ENCODE data around the gene FAM217A.
A peak's percentile ranks its signal among the peaks of the same experiment; 100 is the strongest.

The FAM217A gene

DNA sequence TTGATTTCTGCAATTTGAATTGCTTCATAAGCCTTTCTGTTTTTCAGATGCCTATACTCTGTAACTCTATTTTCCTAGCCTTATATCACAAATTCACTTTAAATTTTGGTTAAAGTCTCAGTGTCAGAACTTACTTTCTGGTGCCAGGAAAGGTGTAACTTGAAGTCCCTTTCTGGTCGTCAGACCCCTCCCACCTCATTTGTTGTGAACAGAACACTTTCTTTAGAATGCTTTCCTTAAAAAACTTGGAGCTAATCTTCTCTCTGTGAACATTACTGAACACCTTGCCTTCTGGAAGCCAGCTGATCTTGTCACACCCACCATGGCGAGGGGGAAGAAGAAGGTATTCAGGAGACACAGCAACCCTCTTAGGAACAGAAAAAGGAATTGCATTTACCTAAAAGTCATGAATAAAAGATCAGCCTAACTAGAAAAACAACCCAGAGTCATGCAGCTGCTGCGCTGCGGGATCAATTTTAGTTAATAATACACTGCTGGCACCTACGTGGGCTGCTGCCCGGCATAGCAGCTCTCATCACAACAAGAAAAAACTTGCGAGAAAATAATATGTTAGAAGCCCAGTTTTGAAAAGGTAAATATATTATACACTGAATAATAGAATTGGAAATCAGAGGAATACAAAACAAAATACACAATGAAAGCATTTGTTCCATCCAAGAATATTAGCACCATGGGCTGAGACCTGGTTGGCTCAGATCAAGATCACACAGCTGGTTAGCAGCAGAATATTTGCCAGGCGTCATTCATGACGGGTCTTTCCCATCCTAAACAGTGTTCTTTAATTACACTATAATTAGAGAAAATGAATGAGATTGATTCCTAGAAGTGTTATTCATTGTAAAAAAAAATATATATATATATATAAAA is 5.8 kb upstream of the FAM217A start:
- no peak for DNase-seq

DNA sequence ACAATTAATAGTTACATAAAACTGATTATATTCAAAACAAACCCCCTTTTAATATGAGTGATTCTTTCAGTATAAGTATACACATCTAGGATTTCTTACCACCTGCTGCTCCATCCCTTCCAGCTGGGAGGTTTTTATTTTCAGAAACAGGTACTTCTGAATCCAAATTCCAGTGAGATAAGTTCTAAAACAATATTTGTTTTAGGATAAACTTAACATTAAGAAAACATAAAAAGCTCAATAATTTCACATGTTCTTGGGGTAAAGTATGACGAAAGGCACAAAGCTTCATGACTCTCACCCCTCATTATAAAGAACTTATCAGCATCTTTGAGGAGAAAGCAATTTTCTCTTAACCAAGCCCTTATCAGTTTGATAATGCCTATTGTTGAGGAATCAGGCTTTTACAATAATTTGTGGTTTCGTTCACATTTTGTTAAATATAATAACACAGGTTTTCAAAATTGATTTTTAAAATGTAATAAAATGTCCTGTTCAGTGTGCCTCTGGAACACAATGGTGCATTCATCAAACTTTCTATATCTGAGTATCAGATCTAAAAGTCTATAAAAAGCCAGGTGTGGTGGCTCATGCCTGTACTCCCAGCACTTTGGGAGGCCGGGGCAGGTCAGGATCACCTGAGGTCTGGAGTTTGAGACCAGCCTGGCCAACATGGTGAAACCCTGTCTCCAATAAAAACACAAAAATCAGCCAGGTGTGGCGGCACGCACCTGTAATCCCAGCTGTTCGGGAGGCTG is 4.3 kb downstream of the FAM217A start:
- no peak for DNase-seq

DNA sequence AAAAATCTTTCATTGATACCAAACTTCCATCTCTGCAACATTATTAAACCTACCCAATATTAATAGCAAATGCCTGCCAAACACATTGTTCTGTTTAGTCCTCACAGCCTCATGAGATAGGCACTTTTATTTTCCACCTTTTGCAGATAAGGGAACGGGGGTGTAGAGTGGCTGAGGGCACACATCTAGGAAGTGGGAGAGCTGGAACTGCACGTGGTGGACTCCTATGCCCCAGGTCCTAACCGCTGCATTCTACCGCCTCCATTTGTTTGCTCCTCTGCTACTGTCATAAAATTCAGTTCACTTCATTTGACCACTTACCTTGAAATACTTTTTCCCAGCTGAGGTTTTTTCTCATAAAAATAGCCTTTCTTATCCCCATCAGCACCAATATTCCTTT is 7.6 kb downstream of the FAM217A start:
- DNase-seq = no peak

DNA sequence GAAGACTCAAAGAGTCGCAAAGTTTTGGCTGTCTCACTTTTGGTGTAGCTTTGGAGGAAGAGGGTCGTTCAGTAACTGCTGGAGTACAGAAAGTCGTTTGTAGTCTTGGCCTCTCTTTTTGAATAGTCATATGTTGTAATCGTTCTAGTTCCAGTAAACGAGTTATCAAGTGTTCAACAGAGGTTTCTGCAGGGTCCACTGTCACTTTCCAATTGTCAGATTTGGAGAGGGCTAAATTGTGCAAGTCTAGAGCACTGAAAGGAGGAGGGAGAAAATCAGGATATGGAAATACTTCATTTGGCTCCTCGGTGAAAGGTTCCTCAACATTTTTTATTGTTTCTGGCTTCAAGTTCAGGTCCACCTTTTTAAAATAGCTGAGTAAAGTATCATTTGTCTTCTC is 9.7 kb downstream of the FAM217A start:
- no peak for DNase-seq

DNA sequence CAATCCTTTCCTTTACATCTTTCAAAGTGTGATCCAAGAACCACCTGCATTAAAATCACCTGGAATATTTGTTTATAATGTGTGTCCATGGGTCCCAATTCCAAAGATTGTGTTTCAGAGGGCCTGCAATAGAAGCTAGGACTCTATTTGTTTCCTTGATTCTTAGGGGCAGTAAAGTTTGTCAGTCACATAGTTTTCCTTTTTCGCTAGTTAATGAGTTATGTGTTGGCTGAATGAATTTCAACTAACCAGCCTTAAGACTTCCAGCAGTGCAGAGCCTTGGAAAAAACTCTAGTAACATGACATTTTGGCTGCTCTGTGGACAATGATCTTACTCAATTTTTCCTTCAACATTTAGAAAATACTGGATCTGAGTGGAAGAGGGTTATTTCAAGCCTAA is 11.3 kb downstream of the FAM217A start:
- no peak for DNase-seq

DNA sequence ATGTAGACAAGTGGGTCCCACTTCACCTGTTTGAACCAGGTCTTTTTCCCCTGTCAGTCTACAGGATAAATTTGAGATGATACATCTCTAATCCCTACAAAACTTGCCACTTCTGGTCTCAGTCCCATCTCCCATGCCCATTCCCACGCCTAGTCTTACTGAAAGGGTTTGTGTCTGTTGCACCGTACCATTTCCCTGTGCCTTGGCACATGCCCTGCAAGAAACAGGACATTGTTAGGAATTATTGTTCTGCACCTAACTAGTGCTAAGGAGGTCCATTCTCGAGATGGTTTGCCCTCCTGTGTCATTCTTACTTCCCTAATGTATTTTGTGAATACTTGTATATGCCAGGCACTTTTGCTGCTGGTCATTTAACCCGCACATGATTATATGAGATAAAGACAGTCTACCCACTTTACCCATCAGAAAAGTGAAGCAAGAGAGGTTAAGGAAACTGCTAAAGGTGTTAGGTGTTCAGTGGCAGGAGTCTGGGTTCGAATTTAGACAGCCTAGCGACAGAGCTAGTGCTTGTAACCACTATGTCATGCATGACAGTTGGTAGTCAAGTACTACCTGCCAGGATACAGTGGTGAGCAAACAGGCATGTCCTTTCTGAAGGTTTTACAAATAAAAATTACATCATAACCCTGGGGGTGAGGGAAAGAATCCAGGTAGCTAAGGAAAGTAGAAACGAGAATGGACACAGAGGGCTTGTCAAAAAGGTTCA is 12.7 kb downstream of the FAM217A start:
- DNase-seq = no peak

DNA sequence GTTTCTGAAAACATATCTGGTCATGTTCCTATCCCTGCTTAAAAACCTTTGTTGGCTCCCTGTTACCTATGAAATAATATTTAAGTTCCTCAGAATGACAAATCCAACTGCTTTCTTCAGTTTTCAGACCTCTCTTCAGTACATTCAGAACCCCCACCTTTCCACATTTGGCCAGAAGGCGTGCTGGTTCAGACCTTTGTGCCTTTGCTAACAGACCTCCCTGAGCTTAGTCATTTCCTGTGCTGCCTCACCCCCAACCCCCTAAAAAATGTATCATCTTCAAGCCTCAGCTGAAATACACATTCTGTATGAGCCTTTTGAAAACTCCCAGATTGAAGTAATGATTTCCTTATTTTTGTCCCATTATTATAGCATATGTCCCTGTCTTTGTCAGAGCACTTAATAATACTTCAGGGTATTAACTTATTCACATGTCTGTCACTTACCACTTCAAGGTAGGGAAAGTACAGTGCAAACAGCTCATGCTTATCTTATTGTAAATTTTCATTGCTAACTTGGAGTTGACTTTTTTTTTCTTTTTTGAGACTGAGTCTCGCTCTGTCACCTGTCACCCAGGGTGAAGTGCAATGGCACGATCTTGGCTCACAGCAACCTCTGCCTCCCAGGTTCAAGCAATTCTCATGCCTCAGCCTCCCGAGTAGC is 19.7 kb downstream of the FAM217A start:
- DNase-seq = peak; percentile 33

DNA sequence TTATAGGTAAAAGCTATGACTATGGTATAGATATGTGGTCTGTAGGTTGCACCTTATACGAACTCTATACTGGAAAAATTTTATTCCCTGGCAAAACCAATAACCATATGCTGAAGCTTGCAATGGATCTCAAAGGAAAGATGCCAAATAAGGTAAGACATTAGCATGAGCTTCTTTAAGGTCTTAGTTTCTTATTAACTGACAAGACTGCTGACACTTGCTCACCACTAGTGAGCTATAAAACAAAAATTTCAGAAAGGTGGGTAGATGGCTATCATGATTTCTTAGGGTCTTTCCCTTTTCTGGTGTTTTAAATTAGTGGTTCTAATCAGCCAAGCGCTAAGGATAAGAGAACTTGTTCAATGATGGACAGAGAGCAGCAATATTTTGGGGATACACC is 21.9 kb downstream of the FAM217A start:
- DNase-seq = no peak

DNA sequence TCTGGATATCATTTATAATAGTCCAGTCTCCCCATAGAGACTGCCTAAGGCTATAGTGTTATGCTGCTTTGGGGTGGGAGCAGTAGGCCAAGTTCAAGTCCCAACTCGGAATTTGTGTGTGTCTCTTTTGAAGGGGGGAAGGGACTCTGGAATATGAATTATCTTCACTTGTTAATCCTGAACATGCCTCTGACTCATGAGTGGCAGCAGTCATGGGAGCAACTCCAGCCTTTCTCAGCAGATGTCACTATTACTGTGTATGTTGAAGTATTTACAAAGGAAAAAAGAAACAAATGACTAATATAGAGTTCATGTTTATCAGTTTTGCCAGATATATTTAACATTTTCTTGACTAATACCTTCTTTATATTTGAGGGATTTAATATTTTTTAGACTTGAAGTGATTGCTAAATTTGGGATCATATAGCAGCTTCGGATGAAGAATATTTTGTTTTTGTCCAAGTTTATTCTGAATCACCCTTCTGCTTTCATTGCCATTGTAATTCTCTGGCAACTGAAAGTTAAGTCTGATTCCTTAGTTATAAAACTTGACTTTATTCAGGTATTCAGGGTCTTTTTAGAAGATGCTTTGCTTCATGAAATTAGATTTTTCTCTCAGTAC is 23.4 kb downstream of the FAM217A start:
- no peak for DNase-seq

DNA sequence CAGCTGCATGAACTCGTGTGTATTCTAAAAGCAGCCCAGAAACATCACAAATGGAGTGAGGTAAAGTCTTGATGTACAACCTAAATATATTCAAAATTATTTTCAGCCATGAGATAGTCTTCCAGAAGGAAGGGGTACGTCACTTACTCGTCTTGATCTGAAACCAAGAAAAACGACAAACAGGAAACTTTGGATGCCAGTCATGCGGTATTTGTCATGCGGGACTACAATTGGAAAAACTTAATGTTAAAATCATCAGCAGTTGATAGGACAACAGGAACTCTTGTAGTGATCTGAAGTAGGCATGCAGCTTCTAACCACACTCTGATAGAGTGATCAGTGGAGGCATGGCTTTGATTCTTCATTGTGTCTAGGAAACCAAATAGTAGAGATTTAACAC is 29.7 kb downstream of the FAM217A start:
- no peak for DNase-seq

DNA sequence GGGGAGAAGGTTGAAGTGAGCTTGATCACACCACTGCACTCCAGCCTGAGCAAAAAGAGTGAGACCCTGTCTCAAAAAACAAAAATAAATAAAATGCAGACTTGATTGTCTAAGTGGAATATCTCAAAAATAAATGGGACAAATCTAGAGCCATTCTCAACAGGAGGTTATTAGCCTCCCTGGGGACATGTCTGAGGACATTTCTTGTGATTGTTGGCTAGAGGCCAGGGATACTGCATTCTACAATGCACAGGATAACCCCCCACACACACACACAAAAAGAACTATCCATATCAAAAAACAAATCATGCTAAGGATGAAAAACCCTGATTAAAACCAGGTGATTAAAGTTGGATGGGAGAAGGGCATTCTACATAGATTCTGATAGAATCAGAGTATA is 37.5 kb downstream of the FAM217A start:
- DNase-seq = no peak

DNA sequence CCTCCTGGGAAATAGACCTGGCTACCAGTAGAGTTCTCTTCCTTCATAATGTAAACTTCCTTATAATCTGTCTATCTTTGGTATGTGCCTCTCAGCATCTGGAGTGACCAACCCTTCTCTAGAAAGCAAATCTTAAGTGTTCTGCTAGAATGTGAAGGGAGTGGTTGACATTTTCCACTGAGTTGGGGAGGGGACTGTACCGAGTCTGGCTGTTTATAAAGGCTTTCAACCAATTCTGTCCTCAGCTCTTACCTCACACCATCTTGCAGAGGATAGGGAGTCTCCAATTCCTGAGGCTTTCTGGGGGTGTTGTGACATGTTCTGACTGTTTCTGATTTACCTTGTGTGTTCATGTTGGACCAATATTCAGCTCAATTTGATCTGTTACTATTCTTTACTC is 39.6 kb downstream of the FAM217A start:
- DNase-seq = no peak

DNA sequence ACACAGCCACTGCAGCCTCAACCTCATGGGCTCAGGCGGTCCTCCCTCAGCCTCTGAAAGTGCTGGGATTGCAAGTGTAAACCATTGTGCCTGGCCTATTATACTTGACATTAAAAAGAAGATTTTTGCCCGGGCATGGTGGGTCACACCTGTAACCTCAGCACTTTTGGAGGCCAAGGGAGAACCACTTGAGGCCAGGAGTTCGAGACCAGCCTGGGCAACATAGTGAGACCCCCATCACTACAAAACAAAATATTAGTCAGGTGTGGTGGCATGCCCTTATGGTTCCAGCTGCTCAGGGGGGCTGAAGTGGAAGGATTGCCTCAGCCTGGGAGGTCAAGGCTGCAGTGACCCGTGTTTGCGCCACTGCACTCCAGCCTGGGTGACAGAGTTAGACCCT is 42.4 kb downstream of the FAM217A start:
- no peak for DNase-seq

DNA sequence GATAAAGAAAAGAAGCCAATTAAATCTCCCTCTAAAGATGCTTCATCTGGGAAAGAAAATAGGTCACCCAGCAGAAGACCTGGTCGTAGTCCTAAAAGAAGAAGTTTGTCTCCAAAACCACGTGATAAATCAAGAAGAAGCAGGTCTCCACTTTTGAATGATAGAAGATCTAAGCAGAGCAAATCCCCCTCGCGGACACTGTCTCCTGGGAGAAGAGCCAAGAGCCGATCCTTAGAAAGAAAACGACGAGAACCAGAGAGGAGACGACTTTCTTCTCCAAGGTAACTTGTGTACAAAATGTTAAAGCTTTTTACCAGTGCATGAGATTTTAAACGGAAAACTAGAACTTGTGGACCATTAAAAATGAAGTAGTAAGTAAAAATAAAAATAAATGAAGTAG is 46.5 kb downstream of the FAM217A start:
- DNase-seq = no peak

DNA sequence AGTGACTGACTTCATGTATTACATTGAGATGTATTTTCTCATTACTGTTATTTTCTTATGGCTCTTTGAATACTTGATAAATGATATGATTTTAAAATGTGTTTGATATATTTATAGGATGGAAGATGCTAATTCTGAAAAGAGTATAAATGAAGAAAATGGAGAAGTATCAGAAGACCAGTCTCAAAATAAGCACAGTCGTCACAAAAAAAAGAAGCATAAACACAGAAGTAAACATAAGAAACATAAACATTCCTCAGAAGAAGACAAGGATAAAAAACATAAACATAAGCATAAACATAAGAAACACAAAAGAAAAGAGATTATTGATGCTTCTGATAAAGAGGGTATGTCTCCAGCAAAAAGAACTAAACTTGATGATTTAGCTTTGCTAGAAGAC is 47.5 kb downstream of the FAM217A start:
- DNase-seq = no peak

DNA sequence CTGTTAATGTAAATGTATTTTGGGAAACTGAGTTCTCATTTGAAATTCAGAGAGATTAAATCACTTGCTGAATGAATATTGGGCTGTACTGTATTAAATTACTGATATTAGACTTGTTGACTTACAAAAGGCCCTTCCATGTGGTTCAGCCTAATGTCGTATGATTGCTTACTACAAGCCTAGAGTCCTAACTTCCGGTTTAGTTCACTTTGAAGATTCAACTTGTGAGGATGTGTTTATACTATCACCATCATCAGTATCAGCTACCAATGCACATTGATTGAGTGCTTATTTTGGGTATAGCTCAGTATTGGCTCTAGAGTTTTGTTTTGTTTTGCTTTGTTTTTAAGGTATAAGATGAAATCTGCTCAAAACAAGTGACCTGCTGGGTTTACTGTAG is 48.3 kb downstream of the FAM217A start:
- no peak for DNase-seq

DNA sequence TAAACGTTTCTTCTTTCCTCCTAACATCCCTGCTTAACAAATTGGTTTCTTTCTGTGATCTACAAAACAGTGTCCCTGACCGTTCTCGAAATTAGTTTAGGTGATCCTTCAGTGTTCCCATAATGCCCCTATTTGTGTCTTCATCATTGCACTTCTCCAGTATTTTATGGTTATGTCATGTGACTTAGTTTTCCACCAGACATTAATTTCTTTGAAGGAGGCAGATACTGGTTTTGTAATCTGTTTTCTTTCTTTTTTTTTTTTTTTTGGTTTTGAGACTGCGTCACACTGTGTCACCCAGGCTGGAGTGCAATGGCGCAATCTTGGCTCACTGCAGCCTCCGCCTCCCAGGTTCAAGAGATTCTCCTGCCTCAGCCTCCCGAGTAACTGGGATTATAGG is 49.2 kb downstream of the FAM217A start:
- no peak for DNase-seq

DNA sequence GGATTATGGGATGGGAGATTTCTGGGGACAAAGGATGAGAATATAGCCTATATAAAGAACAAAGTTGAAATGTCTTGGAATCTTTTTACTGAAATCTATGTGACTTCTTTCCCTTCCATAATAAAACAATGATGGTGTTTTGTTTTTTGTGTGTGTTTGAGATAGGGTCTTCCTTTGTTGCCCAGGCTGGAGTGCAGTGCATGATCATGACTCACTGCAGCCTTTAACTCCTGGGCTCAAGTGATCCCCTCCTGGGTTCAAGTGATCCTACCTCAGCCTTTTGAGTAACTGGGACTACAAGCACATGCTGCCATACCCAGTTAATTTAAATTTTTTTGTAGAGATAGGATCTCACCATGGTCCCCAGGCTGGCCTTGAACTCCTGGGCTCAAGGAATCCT is 50.9 kb downstream of the FAM217A start:
- DNase-seq = no peak

DNA sequence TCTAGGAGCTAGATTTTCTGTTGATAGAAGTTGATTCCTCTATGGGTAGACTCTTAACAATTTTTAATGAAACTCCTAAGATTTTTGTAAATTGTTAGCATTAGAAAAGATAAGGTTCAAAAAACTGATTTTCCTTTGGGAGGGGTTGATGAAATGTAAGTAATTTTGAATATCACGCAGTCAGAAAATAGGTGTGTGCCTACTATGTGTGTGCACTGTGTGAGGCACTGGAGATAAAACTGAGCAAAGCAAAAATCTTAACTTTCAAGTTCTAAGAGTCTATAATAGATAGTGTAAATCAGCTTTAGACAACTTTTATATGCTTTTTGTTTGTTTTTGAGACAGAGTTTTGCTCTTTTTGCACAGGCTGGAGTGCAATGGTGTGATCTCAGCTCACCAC is 53.3 kb downstream of the FAM217A start:
- no peak for DNase-seq

DNA sequence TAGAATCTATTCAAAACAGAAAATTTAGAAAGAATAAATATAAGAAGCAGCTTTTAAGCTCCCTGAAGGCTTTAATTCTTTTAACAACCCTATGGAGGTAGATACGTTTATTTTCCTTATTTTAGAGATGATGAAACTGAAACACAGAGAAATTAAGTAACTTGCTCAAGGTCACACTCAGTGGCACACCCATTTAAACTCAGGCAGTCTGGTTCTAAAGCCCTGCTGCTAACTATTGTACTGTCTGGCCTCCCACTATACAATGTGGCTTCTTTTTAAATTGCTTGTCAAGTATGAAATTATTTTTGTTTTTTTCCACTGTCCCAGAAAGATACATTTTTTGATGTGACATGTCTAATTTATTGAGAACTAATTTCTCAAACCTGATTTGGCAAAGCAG is 55.7 kb downstream of the FAM217A start:
- no peak for DNase-seq

DNA sequence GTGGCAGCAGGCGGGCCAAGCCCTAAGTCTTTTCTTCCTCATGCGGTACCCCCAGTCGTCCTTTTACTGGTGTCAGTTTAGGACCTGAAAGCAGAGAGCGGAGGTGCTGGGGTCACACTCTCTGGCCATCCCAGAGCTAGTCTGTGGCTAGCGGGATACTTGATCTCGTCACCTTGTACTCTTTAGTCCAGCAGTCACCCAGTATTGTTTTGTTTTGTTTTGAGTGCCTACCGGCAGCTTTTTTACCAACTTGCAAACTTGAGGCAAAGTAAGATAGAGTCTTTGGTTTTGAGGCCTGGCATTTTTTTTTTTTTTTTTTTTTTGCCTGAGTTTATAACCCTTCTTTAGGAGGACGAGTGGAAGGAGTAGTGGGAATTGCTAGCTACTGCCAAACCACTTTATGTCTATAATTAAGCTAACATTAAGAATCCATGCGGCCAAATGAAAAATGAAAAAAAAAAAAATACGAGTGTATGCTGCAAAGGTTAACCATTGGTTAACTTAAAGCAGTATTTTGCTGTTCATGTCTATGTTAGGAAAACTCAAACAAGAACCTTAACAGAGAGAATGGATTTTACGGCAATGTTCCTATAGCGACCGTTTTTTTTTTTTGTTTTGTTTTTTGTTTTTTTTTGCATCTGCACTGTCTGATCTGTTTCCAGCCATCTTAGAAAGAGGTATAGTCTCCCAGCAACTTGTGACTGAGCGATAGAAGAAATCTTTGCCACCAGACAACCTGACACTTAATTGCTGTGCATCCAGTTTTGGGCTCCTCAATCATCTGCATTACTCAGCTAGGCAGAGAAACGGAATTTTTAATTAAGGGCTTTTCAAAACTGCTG is 56.9 kb downstream of the FAM217A start:
- no peak for DNase-seq
